Stimulated activated memory B cell treated with anti-CD40 and anti-IgM and Interleukin-4, amounts not matched to agents 10 μg/mL and 1 μg/mL and 100 μg/mL, for 72 hours (primary cell): ENCODE results near the gene SPAG6.
"Not testable (repeated sequence)": the region's sequence is repeated elsewhere in the genome, so short reads cannot be mapped to it uniquely, and the experiment has no call there.

ENCODE experiments used
- ATAC-seq: fragments of 150-1000 bp; cut with Tn5 transposase; 2 replicates; pipeline ENCODE4 v1.10.0; 2021
- H3K27ac Mint-ChIP-seq: one replicate; pipeline ENCODE4 v1.8.0; 2022; ENCODE audit warnings: mild to moderate bottlenecking, mixed read lengths
- H3K27me3 Mint-ChIP-seq: one replicate; pipeline ENCODE4 v1.8.0; 2022; ENCODE audit warnings: mixed read lengths
- H3K36me3 Mint-ChIP-seq: one replicate; pipeline ENCODE4 v1.8.0; 2022; ENCODE audit warnings: mixed read lengths
- H3K4me1 Mint-ChIP-seq: one replicate; pipeline ENCODE4 v1.8.0; 2022; ENCODE audit warnings: mixed read lengths
- H3K4me3 Mint-ChIP-seq: one replicate; pipeline ENCODE4 v1.8.0; 2022; ENCODE audit warnings: mild to moderate bottlenecking, moderate library complexity, mixed read lengths
- H3K9me3 Mint-ChIP-seq: one replicate; pipeline ENCODE4 v1.8.0; 2022; ENCODE audit warnings: mixed read lengths

Gene SPAG6

GRCh38 chr10:22345301-22346095 lies at the start of gene SPAG6:
Gene SPAG6 (plus strand): TSS chr10:22345496. CDS start chr10:22345612, 116 bp downstream.
- H3K9me3 Mint-ChIP-seq: peaks cover 4% of the 10 kb centered on the region
- H3K36me3 Mint-ChIP-seq: peaks cover 6% of the 10 kb centered on the region
- peaks cover 16% of the 10 kb centered on the region for H3K4me1 Mint-ChIP-seq
- peak within 1 kb of the TSS; percentile 62 for H3K4me3 Mint-ChIP-seq
- peaks cover 53% of the 10 kb centered on the region for H3K27me3 Mint-ChIP-seq
- no peak for ATAC-seq
- H3K27ac Mint-ChIP-seq: peak within 1 kb of the TSS; percentile 43

- H3K9me3 Mint-ChIP-seq: no peaks in the 10 kb centered on the region
- no peak overlapping the region for H3K27ac Mint-ChIP-seq
- no peaks in the 10 kb centered on the region for H3K36me3 Mint-ChIP-seq
- H3K27me3 Mint-ChIP-seq: peaks cover 20% of the 10 kb centered on the region
- no peaks in the 10 kb centered on the region for H3K4me1 Mint-ChIP-seq
- no peak for ATAC-seq
- H3K4me3 Mint-ChIP-seq: no peak overlapping the region
These were observed 44.1 kb upstream of the SPAG6 start for GRCh38 chr10:22301193-22301592.

GRCh38 chr10:22303461-22303860 lies 41.8 kb upstream of the SPAG6 start:
- Mint-ChIP-seq H3K4me1 (no peaks in the 10 kb centered on the region), H3K36me3 (no peaks in the 10 kb centered on the region), H3K27ac (no peak overlapping the region), H3K4me3 (no peak overlapping the region), H3K27me3 (no peaks in the 10 kb centered on the region), H3K9me3 (no peaks in the 10 kb centered on the region)
- ATAC-seq: no peak

GRCh38 chr10:22305721-22306120 lies 39.6 kb upstream of the SPAG6 start:
- Mint-ChIP-seq H3K36me3 (no peaks in the 10 kb centered on the region), H3K9me3 (no peaks in the 10 kb centered on the region), H3K27ac (no peak overlapping the region), H3K27me3 (no peaks in the 10 kb centered on the region), H3K4me1 (no peaks in the 10 kb centered on the region), H3K4me3 (no peak overlapping the region)
- ATAC-seq: no peak

GRCh38 chr10:22308390-22308789 lies 36.9 kb upstream of the SPAG6 start:
- no peak overlapping the region for H3K4me3 Mint-ChIP-seq
- ATAC-seq: peak; percentile 70
- H3K4me1 Mint-ChIP-seq: no peaks in the 10 kb centered on the region
- H3K9me3 Mint-ChIP-seq: no peaks in the 10 kb centered on the region
- H3K36me3 Mint-ChIP-seq: no peaks in the 10 kb centered on the region
- no peaks in the 10 kb centered on the region for H3K27me3 Mint-ChIP-seq
- no peak overlapping the region for H3K27ac Mint-ChIP-seq

GRCh38 chr10:22309180-22310000 lies 35.9 kb upstream of the SPAG6 start:
- Mint-ChIP-seq H3K9me3 (no peaks in the 10 kb centered on the region), H3K27me3 (no peaks in the 10 kb centered on the region), H3K36me3 (no peaks in the 10 kb centered on the region), H3K4me1 (no peaks in the 10 kb centered on the region), H3K4me3 (no peak overlapping the region), H3K27ac (no peak overlapping the region)
- ATAC-seq: no peak

- H3K27ac Mint-ChIP-seq, H3K4me1 Mint-ChIP-seq, H3K27me3 Mint-ChIP-seq, H3K9me3 Mint-ChIP-seq, ATAC-seq, H3K4me3 Mint-ChIP-seq, H3K36me3 Mint-ChIP-seq: not testable (repeated sequence)
These were observed 35.3 kb upstream of the SPAG6 start for GRCh38 chr10:22310012-22310411.

GRCh38 chr10:22310928-22311327 lies 34.4 kb upstream of the SPAG6 start:
- H3K9me3 Mint-ChIP-seq: no peaks in the 10 kb centered on the region
- peaks cover 10% of the 10 kb centered on the region for H3K4me1 Mint-ChIP-seq
- ATAC-seq: no peak
- H3K4me3 Mint-ChIP-seq: no peak overlapping the region
- H3K27me3 Mint-ChIP-seq: no peaks in the 10 kb centered on the region
- no peak overlapping the region for H3K27ac Mint-ChIP-seq
- H3K36me3 Mint-ChIP-seq: no peaks in the 10 kb centered on the region

- peak overlapping the region; percentile 98 for H3K27ac Mint-ChIP-seq
- no peaks in the 10 kb centered on the region for H3K36me3 Mint-ChIP-seq
- ATAC-seq: no peak
- H3K4me1 Mint-ChIP-seq: peaks cover 13% of the 10 kb centered on the region
- H3K9me3 Mint-ChIP-seq: no peaks in the 10 kb centered on the region
- H3K4me3 Mint-ChIP-seq: no peak overlapping the region
- no peaks in the 10 kb centered on the region for H3K27me3 Mint-ChIP-seq
These were observed 30.4 kb upstream of the SPAG6 start for GRCh38 chr10:22314852-22315251.

GRCh38 chr10:22315455-22316285 lies 29.6 kb upstream of the SPAG6 start:
- H3K4me3 Mint-ChIP-seq: peak overlapping the region; percentile 97
- peak; percentile 42 for ATAC-seq
- H3K9me3 Mint-ChIP-seq: no peaks in the 10 kb centered on the region
- H3K4me1 Mint-ChIP-seq: peaks cover 17% of the 10 kb centered on the region
- no peaks in the 10 kb centered on the region for H3K27me3 Mint-ChIP-seq
- no peaks in the 10 kb centered on the region for H3K36me3 Mint-ChIP-seq
- peak overlapping the region; percentile 98 for H3K27ac Mint-ChIP-seq

- Mint-ChIP-seq H3K4me1 (peaks cover 17% of the 10 kb centered on the region), H3K36me3 (no peaks in the 10 kb centered on the region), H3K27me3 (no peaks in the 10 kb centered on the region), H3K4me3 (peak within 1 kb of the TSS; percentile 97), H3K27ac (peak within 1 kb of the TSS; percentile 98), H3K9me3 (no peaks in the 10 kb centered on the region)
- peak; percentile 88 for ATAC-seq
These were observed 28.8 kb upstream of the SPAG6 start, which contains the start of gene COMMD3 for GRCh38 chr10:22316286-22317075. Gene COMMD3 (plus strand): TSS chr10:22316388. CDS start chr10:22316418, 30 bp downstream.

- Mint-ChIP-seq H3K4me1 (peaks cover 18% of the 10 kb centered on the region), H3K27ac (peak overlapping the region; percentile 98), H3K4me3 (peak overlapping the region; percentile 97), H3K27me3 (no peaks in the 10 kb centered on the region), H3K9me3 (no peaks in the 10 kb centered on the region), H3K36me3 (no peaks in the 10 kb centered on the region)
- ATAC-seq: peak; percentile 41
These were observed 28.3 kb upstream of the SPAG6 start for GRCh38 chr10:22317076-22317370.

- H3K36me3 Mint-ChIP-seq: no peaks in the 10 kb centered on the region
- no peaks in the 10 kb centered on the region for H3K9me3 Mint-ChIP-seq
- no peak for ATAC-seq
- H3K27ac Mint-ChIP-seq: peak overlapping the region; percentile 98
- H3K27me3 Mint-ChIP-seq: no peaks in the 10 kb centered on the region
- peaks cover 27% of the 10 kb centered on the region for H3K4me1 Mint-ChIP-seq
- no peak overlapping the region for H3K4me3 Mint-ChIP-seq
These were observed 27.3 kb upstream of the SPAG6 start for GRCh38 chr10:22317771-22318565.

GRCh38 chr10:22318772-22319171 lies 26.5 kb upstream of the SPAG6 start:
- H3K4me3 Mint-ChIP-seq: no peak overlapping the region
- no peak for ATAC-seq
- no peaks in the 10 kb centered on the region for H3K27me3 Mint-ChIP-seq
- no peaks in the 10 kb centered on the region for H3K36me3 Mint-ChIP-seq
- peaks cover 35% of the 10 kb centered on the region for H3K4me1 Mint-ChIP-seq
- no peaks in the 10 kb centered on the region for H3K9me3 Mint-ChIP-seq
- H3K27ac Mint-ChIP-seq: no peak overlapping the region
